Stimulated activated CD4-positive, alpha-beta T cell treated with anti-CD3 and anti-CD28 coated beads, Interleukin-12 subunit alpha, Interleukin-12 subunit beta, amount 100 ng/mL, for 24 hours (primary cell): ENCODE measurements around the gene YIF1A.

Source experiments
- DNase-seq, 2 experiments: peaks; one replicate each; pipeline ENCODE4 v3.0.0-alpha.2; 2020; ENCODE audit warnings: low read depth in 2 of 2

YIF1A gene

GRCh38 chr11:66247295-66247694, 41.6 kb downstream of the YIF1A start:
- DNase-seq = no peak

- DNase-seq = no peak
Observed at GRCh38 chr11:66243782-66244535, 45.0 kb downstream of the YIF1A start.

GRCh38 chr11:66242095-66242765, 46.7 kb downstream of the YIF1A start:
- no peak for DNase-seq

- no peak for DNase-seq
Observed at GRCh38 chr11:66240781-66241136, 48.2 kb downstream of the YIF1A start.

GRCh38 chr11:66239998-66240780, 48.8 kb downstream of the YIF1A start:
- no peak for DNase-seq

- DNase-seq = no peak
Observed at GRCh38 chr11:66239511-66239910, 49.4 kb downstream of the YIF1A start.

- no peak for DNase-seq
Observed at GRCh38 chr11:66238786-66239413, 50.0 kb downstream of the YIF1A start.

- no peak for DNase-seq
Observed at GRCh38 chr11:66237867-66238266, 51.1 kb downstream of the YIF1A start.

- no peak for DNase-seq
Observed at GRCh38 chr11:66235141-66235540, 53.8 kb downstream of the YIF1A start.
